Measurements from ENCODE around the gene ACAT2. TPM values are rescaled to one million over a fixed set of nuclear protein-coding genes. Genes with fewer than 3 reads are reported as not detected.

ACAT2 gene
- total RNA-seq, 2 donors from 2014 or later = 10.2 to 22.6 TPM

GRCh38 chr6:159726255-159726917 is 35.5 kb upstream of the ACAT2 start:
- intact Hi-C loops (cut with DNase I) = loop anchor here (2.0 to 10.0 kb wide), 3 partner anchors 36 to 708 kb away; partner anchors contain the start of genes ACAT2 and MRPL18
- H3K36me3 ChIP-seq = no peaks in the 10 kb centered on the region
- no peak for DNase-seq (ENCODE audit: low spot score)
- 1% methylated on average over 30 of the region's 30 CpGs for WGBS
- no peaks in the 10 kb centered on the region for H3K27me3 ChIP-seq (replicated peaks; ENCODE audit: insufficient read depth)
- peaks cover 5% of the 10 kb centered on the region for H3K4me1 ChIP-seq (replicated peaks)
- no peak for TF ChIP-seq CTCF (IDR thresholded peaks at IDR 0.05)
- TF ChIP-seq POLR2AphosphoS5 (IDR thresholded peaks at IDR 0.05) = no peak
- TF ChIP-seq POLR2A (IDR thresholded peaks at IDR 0.05) = no peak
- peak overlapping the region; percentile 91 to 97 for H3K4me3 ChIP-seq
- peak overlapping the region; percentile 99 to 100 for H3K27ac ChIP-seq
- H3K9me3 ChIP-seq = no peaks in the 10 kb centered on the region

DNA sequence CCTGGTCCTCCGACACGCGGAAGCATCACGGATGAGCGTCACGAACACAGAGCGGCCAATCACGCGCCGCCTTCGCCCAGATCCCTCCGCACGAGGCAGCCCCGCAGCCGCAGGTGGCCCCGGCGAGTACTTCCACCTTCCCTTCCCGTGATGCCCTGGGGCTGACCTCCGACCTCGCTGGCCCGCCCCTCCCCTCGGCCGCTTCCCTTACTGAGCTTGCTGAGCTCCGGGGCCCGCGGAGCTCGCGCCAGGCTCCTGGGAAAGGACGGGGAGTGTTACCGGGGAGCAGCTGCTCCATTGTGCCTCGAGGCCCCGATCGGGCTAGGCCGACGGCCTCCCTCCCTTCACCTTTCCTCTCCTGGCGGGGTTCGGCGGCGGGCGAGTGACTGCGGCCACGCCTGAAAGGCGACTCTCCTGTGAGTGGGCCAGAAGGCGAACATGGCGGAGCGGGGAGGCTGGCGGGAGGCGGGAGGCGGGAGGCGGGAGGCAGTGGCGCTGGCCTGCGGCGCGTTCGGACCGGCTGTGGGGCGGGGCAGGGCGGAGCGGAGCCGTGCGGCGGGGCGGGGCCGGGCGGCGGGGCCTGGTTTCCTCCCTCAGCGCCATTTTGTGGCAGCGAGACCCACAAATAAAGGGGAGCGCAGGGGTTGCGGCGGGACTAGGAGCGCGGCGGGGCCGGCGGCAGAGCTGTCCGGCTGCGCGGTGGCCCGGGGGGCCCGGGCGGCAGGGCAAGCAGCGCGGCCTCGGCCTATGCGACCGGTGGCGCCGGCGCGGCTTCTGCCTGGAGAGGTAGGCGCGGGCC is 34.7 kb upstream of the ACAT2 start, which contains the start of gene WTAP:
Gene WTAP (plus strand): TSS at position 589 of the 799 bp plus-strand sequence. CDS start 8,760 bp downstream, outside the sequence.
- peak; percentile 95 for DNase-seq (ENCODE audit: low spot score)
- under 1% methylated on average over 63 of the region's 93 CpGs for WGBS
- peaks cover 5% of the 10 kb centered on the region for H3K4me1 ChIP-seq (replicated peaks)

DNA sequence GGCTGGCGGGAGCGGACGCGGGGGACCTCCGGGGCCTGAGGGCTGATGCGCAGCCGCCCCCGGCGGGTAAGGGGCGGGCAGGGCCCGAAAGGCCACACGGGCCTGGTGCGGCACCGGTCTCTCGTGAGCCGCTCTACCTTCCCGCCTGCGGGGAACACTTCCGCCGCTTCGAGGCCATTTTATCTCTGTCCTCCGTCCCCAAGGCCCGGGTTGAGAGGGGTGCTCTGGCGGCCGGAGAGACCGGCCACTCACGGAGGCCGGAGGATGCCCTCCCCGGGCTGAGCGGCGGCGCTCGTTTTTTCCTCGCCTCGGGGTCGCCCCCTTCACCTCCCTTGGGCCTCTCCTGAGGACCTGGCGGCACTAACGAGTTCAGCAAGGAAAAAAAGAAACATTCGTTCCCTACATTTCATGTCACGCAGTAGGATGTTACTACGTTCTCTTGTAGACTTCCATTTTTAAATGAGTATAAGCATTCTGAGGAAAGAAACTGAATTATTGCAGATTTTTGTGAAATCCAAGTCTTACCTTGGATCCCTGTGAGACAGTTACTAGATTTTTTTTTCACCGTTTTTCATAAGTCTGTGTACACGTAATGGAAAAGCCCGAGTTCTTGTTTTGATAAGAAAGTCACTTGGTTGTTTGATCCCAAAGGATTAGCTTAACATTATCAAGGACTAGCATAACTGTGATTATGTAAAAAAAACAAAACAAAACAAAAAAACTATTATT is 34.0 kb upstream of the ACAT2 start:
- WGBS = under 1% methylated on average over 35 of the region's 44 CpGs
- intact Hi-C loops (cut with DNase I) = loop anchor here (1.0 to 10.0 kb wide), 4 partner anchors 35 to 707 kb away; partner anchors contain the start of genes ACAT2, MRPL18 and SOD2

More for the DNA sequence above, 34.7 kb upstream of the ACAT2 start, which contains the start of gene WTAP:
- intact Hi-C loops (cut with DNase I) = loop anchor here (1.0 to 10.0 kb wide), 4 partner anchors 34 to 708 kb away; partner anchors contain the start of genes ACAT2, MRPL18 and SOD2
- H3K36me3 ChIP-seq = no peaks in the 10 kb centered on the region
- no peaks in the 10 kb centered on the region for H3K9me3 ChIP-seq
- TF ChIP-seq POLR2A (IDR thresholded peaks at IDR 0.05) (peak; percentile 83), POLR2AphosphoS5 (IDR thresholded peaks at IDR 0.05) (peak; percentile 94), CTCF (IDR thresholded peaks at IDR 0.05) (no peak)
- H3K4me3 ChIP-seq = peak within 1 kb of the TSS; percentile 91 to 97
- peak within 1 kb of the TSS; percentile 99 to 100 for H3K27ac ChIP-seq
- H3K27me3 ChIP-seq (replicated peaks; ENCODE audit: insufficient read depth) = no peaks in the 10 kb centered on the region

More for the DNA sequence above, 34.0 kb upstream of the ACAT2 start:
- no peak for TF ChIP-seq CTCF (IDR thresholded peaks at IDR 0.05)
- TF ChIP-seq POLR2AphosphoS5 (IDR thresholded peaks at IDR 0.05) = no peak
- TF ChIP-seq POLR2A (IDR thresholded peaks at IDR 0.05) = no peak
- Histone ChIP-seq H3K9me3 (no peaks in the 10 kb centered on the region), H3K4me1 (replicated peaks) (peaks cover 5% of the 10 kb centered on the region), H3K36me3 (no peaks in the 10 kb centered on the region), H3K4me3 (peak overlapping the region; percentile 91 to 97), H3K27ac (peak overlapping the region; percentile 99 to 100), H3K27me3 (replicated peaks; ENCODE audit: insufficient read depth) (no peaks in the 10 kb centered on the region)
- no peak for DNase-seq (ENCODE audit: low spot score)
